Loucy (cell line): ENCODE data around the gene HEG1.

Experiments
- H2AFZ ChIP-seq: fragments of 200-600 bp; sonication (generic); 2 replicates; pipeline ENCODE4 v1.6.0; 2016; ENCODE audit warnings: antibody characterized with exemption, mild to moderate bottlenecking, low read length, moderate library complexity
- H3F3A ChIP-seq: fragments of 200-600 bp; 2 replicates; pipeline ENCODE4 v1.6.0; 2016; ENCODE audit warnings: antibody characterized with exemption, low read depth, mild to moderate bottlenecking
- H3K27me3 ChIP-seq: fragments of 200-600 bp; sonication (generic); 2 replicates; pipeline ENCODE4 v1.6.1; 2014; ENCODE audit warnings: low read length, mild to moderate bottlenecking; ENCODE audit not compliant: insufficient read depth, poor library complexity, severe bottlenecking
- H3K36me3 ChIP-seq: fragments of 200-600 bp; sonication (generic); 2 replicates; pipeline ENCODE4 v1.6.1; 2016; ENCODE audit warnings: low read length; ENCODE audit not compliant: insufficient read depth
- H3K4me1 ChIP-seq: fragments of 200-600 bp; sonication (generic); 2 replicates; pipeline ENCODE4 v1.5.1; 2014; ENCODE audit warnings: low read length, mild to moderate bottlenecking; ENCODE audit not compliant: insufficient read depth, poor library complexity, severe bottlenecking
- H3K4me2 ChIP-seq: fragments of 200-600 bp; sonication (generic); 2 replicates; pipeline ENCODE4 v1.6.0; 2014; ENCODE audit warnings: antibody characterized with exemption, low read length, low read depth, mild to moderate bottlenecking; ENCODE audit not compliant: poor library complexity, severe bottlenecking
- H3K4me3 ChIP-seq: fragments of 200-600 bp; sonication (generic); 2 replicates; pipeline ENCODE4 v1.5.1; 2014; ENCODE audit warnings: low read length, mild to moderate bottlenecking, mixed read lengths; ENCODE audit not compliant: poor library complexity, severe bottlenecking
- H3K79me2 ChIP-seq: fragments of 200-600 bp; sonication (generic); 2 replicates; pipeline ENCODE4 v1.6.1; 2014; ENCODE audit warnings: low read length; ENCODE audit not compliant: insufficient read depth
- H3K9ac ChIP-seq: fragments of 200-600 bp; sonication (generic); 2 replicates; pipeline ENCODE4 v1.6.0; 2014; ENCODE audit warnings: mild to moderate bottlenecking, low read depth, low read length, moderate library complexity; ENCODE audit not compliant: poor library complexity, severe bottlenecking
- H3K9me2 ChIP-seq: fragments of 200-600 bp; sonication (generic); replicated peaks from 2 replicates; pipeline ENCODE4 v1.6.1; 2016; ENCODE audit warnings: low read depth, low read length, mixed read lengths
- H3K9me3 ChIP-seq: fragments of 200-600 bp; sonication (generic); 2 replicates; pipeline ENCODE4 v1.6.1; 2014; ENCODE audit warnings: mild to moderate bottlenecking, antibody characterized with exemption, low read length, low read depth; ENCODE audit not compliant: insufficient read depth
- H4K20me1 ChIP-seq: fragments of 200-600 bp; sonication (generic); 2 replicates; pipeline ENCODE4 v1.6.0; 2014; ENCODE audit warnings: antibody characterized with exemption, low read length, mild to moderate bottlenecking; ENCODE audit not compliant: insufficient read depth, poor library complexity, severe bottlenecking
- CTCF ChIP-seq: fragments of 200-600 bp; sonication (generic); conservative IDR thresholded peaks from 2 replicates; pipeline ENCODE4 v1.5.1; 2014; ENCODE audit warnings: mild to moderate bottlenecking, antibody characterized with exemption, low read length
- EZH2phosphoT487 ChIP-seq: fragments of 200-600 bp; IDR thresholded peaks from 2 replicates; pipeline ENCODE4 v1.6.1; 2018; ENCODE audit warnings: antibody characterized with exemption, mild to moderate bottlenecking, moderate library complexity, borderline replicate concordance

Gene HEG1

GRCh38 chr3:125075738-125076137 is 19.9 kb upstream of the HEG1 start:
- Histone ChIP-seq H3K4me1 (peaks cover 6% of the 10 kb centered on the region), H3K4me2 (no peak overlapping the region), H3K9me2 (no peaks in the 10 kb centered on the region), H3K79me2 (no peaks in the 10 kb centered on the region), H3K36me3 (no peaks in the 10 kb centered on the region), H3K27me3 (no peaks in the 10 kb centered on the region), H3F3A (no peaks in the 10 kb centered on the region), H4K20me1 (no peaks in the 10 kb centered on the region), H3K9me3 (no peaks in the 10 kb centered on the region), H3K4me3 (no peak overlapping the region), H2AFZ (no peak overlapping the region), H3K9ac (no peak overlapping the region)
- TF ChIP-seq EZH2phosphoT487 (no peak), CTCF (0 out of 2 replicates have a peak, but pooled peaks have one; percentile 18)

- H3F3A ChIP-seq, result no peaks in the 10 kb centered on the region
- TF ChIP-seq EZH2phosphoT487, result no peak
- no peak for TF ChIP-seq CTCF
- no peaks in the 10 kb centered on the region for H3K9me3 ChIP-seq
- no peaks in the 10 kb centered on the region for H4K20me1 ChIP-seq
- H3K9ac ChIP-seq, result no peak overlapping the region
- no peaks in the 10 kb centered on the region for H3K27me3 ChIP-seq
- no peaks in the 10 kb centered on the region for H3K9me2 ChIP-seq
- no peaks in the 10 kb centered on the region for H3K79me2 ChIP-seq
- H2AFZ ChIP-seq, result no peak overlapping the region
- no peak overlapping the region for H3K4me2 ChIP-seq
- H3K4me1 ChIP-seq, result peaks cover 16% of the 10 kb centered on the region
- H3K4me3 ChIP-seq, result no peak overlapping the region
- no peaks in the 10 kb centered on the region for H3K36me3 ChIP-seq
Measured at GRCh38 chr3:125073390-125073905, 17.7 kb upstream of the HEG1 start.

GRCh38 chr3:125072749-125073389 is 17.1 kb upstream of the HEG1 start:
- Histone ChIP-seq H3K4me3 (no peak overlapping the region), H3K9ac (no peak overlapping the region), H3K4me1 (peaks cover 13% of the 10 kb centered on the region), H2AFZ (0 out of 2 replicates have a peak overlapping the region, but pooled peaks have one; percentile 17), H3K36me3 (no peaks in the 10 kb centered on the region), H3K79me2 (no peaks in the 10 kb centered on the region), H3F3A (no peaks in the 10 kb centered on the region), H3K9me2 (no peaks in the 10 kb centered on the region), H3K27me3 (no peaks in the 10 kb centered on the region), H4K20me1 (no peaks in the 10 kb centered on the region), H3K4me2 (no peak overlapping the region), H3K9me3 (no peaks in the 10 kb centered on the region)
- TF ChIP-seq EZH2phosphoT487 (no peak), CTCF (no peak)
